ENCODE measurements around the gene PRDM15.

Gene PRDM15

DNA sequence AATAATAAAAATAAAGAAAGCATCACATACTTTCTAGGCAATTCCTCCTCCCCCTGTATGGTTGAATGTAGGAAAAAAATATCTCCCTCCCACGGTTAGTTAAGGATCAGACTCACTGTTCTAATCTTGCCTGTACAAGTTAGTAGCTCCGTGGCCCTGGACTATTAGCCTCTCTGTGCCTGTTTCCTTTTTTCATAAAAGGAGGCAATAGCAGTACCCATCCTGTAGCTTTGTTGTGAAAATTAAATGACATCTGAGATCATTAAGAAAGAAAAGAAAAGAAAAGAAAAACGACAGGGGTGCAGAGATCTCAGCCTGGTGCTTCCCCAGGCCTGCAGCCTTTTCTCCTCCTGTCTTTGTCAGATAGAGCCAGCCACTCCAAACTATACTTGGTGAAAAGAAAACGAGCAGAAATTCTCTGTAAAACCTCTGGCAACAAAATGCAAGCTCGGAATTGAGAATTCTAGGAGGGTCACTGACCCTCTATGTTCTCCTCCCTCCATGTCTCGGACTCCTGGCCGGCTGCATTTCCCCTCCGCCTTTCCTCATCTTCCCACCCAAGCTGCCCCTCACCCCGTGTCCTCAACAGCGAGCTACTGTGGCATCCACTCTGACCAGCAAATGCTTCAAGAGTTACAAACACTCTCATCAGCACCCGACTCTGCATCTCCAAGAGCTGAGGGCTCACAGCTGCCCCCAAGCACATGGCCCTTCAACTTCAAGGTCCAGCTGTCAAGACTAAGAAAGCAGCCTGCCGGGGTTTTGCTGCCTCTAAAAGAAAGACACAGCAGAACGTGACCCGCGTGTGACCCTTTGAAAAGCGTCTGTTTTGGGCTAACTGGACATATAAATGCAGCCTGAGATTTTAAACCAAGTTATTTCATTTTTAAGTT, 125.9 kb downstream of the PRDM15 start:
- Histone ChIP-seq H3K4me1 (ENCODE audit: control insufficient read depth, insufficient read depth, low read length) (peaks cover 13% of the 10 kb centered on the region), H3K27me3 (replicated peaks; ENCODE audit: control insufficient read depth, insufficient read depth, low read length) (peaks cover 5% of the 10 kb centered on the region), H3K9me3 (ENCODE audit: control insufficient read depth, low read length) (no peaks in the 10 kb centered on the region), H3K9ac (ENCODE audit: low read length) (no peak overlapping the region), H3K36me3 (ENCODE audit: control insufficient read depth, insufficient read depth, low read length, severe bottlenecking) (no peaks in the 10 kb centered on the region), H3K4me3 (ENCODE audit: low read length) (no peak overlapping the region)
- no peak for DNase-seq (ENCODE audit: low read depth)

GRCh38 chr21:41752231-41752681, 126.9 kb downstream of the PRDM15 start:
- peaks cover 13% of the 10 kb centered on the region for H3K4me1 ChIP-seq (ENCODE audit: control insufficient read depth, insufficient read depth, low read length)
- DNase-seq (ENCODE audit: low read depth), result peak; percentile 40
- no peak overlapping the region for H3K4me3 ChIP-seq (ENCODE audit: low read length)

GRCh38 chr21:41751611-41752011, 127.5 kb downstream of the PRDM15 start:
- Histone ChIP-seq H3K9ac (ENCODE audit: low read length) (no peak overlapping the region), H3K4me1 (ENCODE audit: control insufficient read depth, insufficient read depth, low read length) (peaks cover 13% of the 10 kb centered on the region), H3K27me3 (replicated peaks; ENCODE audit: control insufficient read depth, insufficient read depth, low read length) (peaks cover 10% of the 10 kb centered on the region), H3K36me3 (ENCODE audit: control insufficient read depth, insufficient read depth, low read length, severe bottlenecking) (no peaks in the 10 kb centered on the region), H3K9me3 (ENCODE audit: control insufficient read depth, low read length) (no peaks in the 10 kb centered on the region), H3K4me3 (ENCODE audit: low read length) (no peak overlapping the region)
- no peak for DNase-seq (ENCODE audit: low read depth)

More at GRCh38 chr21:41752231-41752681, 126.9 kb downstream of the PRDM15 start:
- Histone ChIP-seq H3K36me3 (ENCODE audit: control insufficient read depth, insufficient read depth, low read length, severe bottlenecking) (no peaks in the 10 kb centered on the region), H3K27me3 (replicated peaks; ENCODE audit: control insufficient read depth, insufficient read depth, low read length) (peaks cover 10% of the 10 kb centered on the region), H3K9ac (ENCODE audit: low read length) (no peak overlapping the region), H3K9me3 (ENCODE audit: control insufficient read depth, low read length) (no peaks in the 10 kb centered on the region)

- no peak overlapping the region for H3K4me3 ChIP-seq (ENCODE audit: low read length)
- DNase-seq (ENCODE audit: low read depth), result peak; percentile 61
- H3K4me1 ChIP-seq (ENCODE audit: control insufficient read depth, insufficient read depth, low read length), result peaks cover 13% of the 10 kb centered on the region
Measured at GRCh38 chr21:41750532-41751151, 128.5 kb downstream of the PRDM15 start.

DNA sequence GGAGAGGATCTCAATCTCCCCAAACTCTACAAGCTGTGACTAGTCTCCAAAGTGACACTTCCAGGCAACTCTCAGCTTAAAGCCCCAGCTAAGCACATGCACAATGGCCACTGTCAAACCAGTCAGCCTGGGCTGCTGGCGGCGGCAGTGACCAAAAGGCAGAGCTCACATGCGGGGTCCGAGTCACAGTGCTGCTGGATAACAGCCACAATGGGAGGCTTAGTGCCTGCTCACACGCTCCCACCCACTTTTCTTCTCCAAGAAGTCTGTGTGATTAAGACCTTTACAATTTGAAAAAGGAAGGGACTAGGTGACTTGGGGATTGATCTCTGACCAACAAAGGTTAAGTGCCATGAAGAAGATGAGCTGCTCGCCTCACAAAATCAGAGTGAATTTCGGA, 129.1 kb downstream of the PRDM15 start:
- no peak for DNase-seq (ENCODE audit: low read depth)
- Histone ChIP-seq H3K9ac (ENCODE audit: low read length) (no peak overlapping the region), H3K4me1 (ENCODE audit: control insufficient read depth, insufficient read depth, low read length) (peaks cover 13% of the 10 kb centered on the region), H3K4me3 (ENCODE audit: low read length) (no peak overlapping the region), H3K9me3 (ENCODE audit: control insufficient read depth, low read length) (no peaks in the 10 kb centered on the region), H3K27me3 (replicated peaks; ENCODE audit: control insufficient read depth, insufficient read depth, low read length) (peaks cover 10% of the 10 kb centered on the region), H3K36me3 (ENCODE audit: control insufficient read depth, insufficient read depth, low read length, severe bottlenecking) (no peaks in the 10 kb centered on the region)

More at GRCh38 chr21:41750532-41751151, 128.5 kb downstream of the PRDM15 start:
- Histone ChIP-seq H3K27me3 (replicated peaks; ENCODE audit: control insufficient read depth, insufficient read depth, low read length) (peaks cover 10% of the 10 kb centered on the region), H3K9ac (ENCODE audit: low read length) (no peak overlapping the region), H3K36me3 (ENCODE audit: control insufficient read depth, insufficient read depth, low read length, severe bottlenecking) (no peaks in the 10 kb centered on the region), H3K9me3 (ENCODE audit: control insufficient read depth, low read length) (no peaks in the 10 kb centered on the region)

DNA sequence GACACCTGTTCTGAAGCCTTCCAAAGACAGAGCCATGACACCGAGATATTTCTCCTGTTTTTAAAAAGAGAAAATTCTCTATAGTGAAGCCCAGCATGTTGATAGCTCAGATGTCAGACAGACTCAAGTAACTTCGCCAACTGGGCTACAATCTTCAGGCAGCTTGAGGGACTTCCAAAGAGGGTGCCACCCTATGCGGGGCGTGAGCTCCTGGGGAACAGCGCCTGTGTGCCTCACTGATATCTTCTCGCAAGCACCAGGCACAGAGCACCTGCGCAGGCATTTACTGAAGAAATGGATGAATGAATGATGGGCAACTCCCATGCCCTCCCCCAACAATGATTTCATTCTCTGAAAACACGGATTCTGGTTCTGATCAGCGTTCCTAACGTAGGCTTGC, 129.9 kb downstream of the PRDM15 start:
- peaks cover 13% of the 10 kb centered on the region for H3K4me1 ChIP-seq (ENCODE audit: control insufficient read depth, insufficient read depth, low read length)
- no peak for DNase-seq (ENCODE audit: low read depth)
- no peaks in the 10 kb centered on the region for H3K9me3 ChIP-seq (ENCODE audit: control insufficient read depth, low read length)
- H3K9ac ChIP-seq (ENCODE audit: low read length), result no peak overlapping the region
- peaks cover 10% of the 10 kb centered on the region for H3K27me3 ChIP-seq (replicated peaks; ENCODE audit: control insufficient read depth, insufficient read depth, low read length)
- H3K36me3 ChIP-seq (ENCODE audit: control insufficient read depth, insufficient read depth, low read length, severe bottlenecking), result no peaks in the 10 kb centered on the region
- H3K4me3 ChIP-seq (ENCODE audit: low read length), result no peak overlapping the region
